T-helper 17 cell (primary cell): Measurements from ENCODE around the gene PCBP3. TPM values are rescaled to one million over a fixed set of nuclear protein-coding genes. Genes with fewer than 3 reads are reported as not detected.
"Not testable (repeated sequence)": the region's sequence is repeated elsewhere in the genome, so short reads cannot be mapped to it uniquely, and the experiment has no call there.

Source experiments
- ATAC-seq: fragments of 150-1000 bp; cut with Tn5 transposase; 2 replicates; pipeline ENCODE4 v1.10.0; 2021; ENCODE audit warnings: mild to moderate bottlenecking, moderate library complexity
- DNase-seq, 3 donors: peaks; one replicate each; pipeline versions ENCODE4 v3.0.0 to v3.0.0-alpha.2; 2020 to 2021
- H3K9me3 ChIP-seq: one replicate; pipeline ENCODE4 v1.7.0; 2013; ENCODE audit warnings: low read length, mild to moderate bottlenecking; ENCODE audit not compliant: control insufficient read depth, poor library complexity, severe bottlenecking
- H3K27ac Mint-ChIP-seq: one replicate; pipeline ENCODE4 v1.8.0; 2022; ENCODE audit warnings: mild to moderate bottlenecking, moderate library complexity, mixed read lengths
- H3K27me3 Mint-ChIP-seq: one replicate; pipeline ENCODE4 v1.8.0; 2022; ENCODE audit warnings: mixed read lengths
- H3K36me3 Mint-ChIP-seq: one replicate; pipeline ENCODE4 v1.8.0; 2022; ENCODE audit warnings: low read depth, mixed read lengths
- H3K4me1 Mint-ChIP-seq: one replicate; pipeline ENCODE4 v1.8.0; 2022; ENCODE audit warnings: mild to moderate bottlenecking, mixed read lengths
- H3K4me3 Mint-ChIP-seq: one replicate; pipeline ENCODE4 v1.8.0; 2022; ENCODE audit warnings: mild to moderate bottlenecking, moderate library complexity, mixed read lengths
- total RNA-seq, 4 donors: library from RNA in 2 of 4; stranded (reverse) in 2 of 4; gene quantifications; one replicate each; pipeline ENCODE4 v1.2.3 and lab custom pipeline; 2022 to 2026

PCBP3 gene
- total RNA-seq, 2 donors from 2014 or later, result 0.91 to 4.2 TPM

DNA sequence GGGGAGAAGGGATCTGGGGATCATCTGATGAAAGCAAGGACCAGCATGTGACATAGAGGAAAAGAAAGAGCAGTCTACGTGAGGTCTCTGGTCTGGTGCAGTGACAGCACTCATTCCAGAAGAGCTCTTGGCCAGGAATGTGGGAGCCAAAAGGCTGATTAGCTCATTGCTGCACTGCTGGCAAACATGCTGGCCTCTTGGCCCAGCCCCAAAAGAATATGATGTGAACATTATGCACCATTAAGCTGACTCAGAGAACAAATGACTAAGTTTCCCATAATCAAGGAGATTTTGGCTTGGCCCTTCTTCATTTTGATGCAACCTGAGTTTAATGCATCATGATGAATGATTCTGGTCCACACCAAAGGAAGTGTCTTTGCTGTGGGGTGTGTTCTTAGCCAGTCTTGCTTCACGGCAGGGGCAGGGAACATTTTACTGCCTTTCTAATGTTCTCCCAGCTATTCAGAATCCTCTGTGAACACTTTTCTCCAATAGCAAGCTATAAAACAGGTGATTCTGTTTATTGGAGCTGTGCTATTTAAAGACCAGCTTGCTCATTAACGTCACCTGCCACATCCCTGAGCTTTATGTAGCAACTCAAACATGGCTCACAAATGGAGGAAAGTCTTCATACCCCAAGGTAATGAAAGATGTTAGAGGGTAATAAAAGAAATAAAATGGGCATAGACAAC, 55.1 kb downstream of the PCBP3 start:
- no peak overlapping the region for H3K4me3 Mint-ChIP-seq
- no peak overlapping the region for H3K27ac Mint-ChIP-seq
- no peaks in the 10 kb centered on the region for H3K9me3 ChIP-seq
- DNase-seq (no peak), ATAC-seq (no peak)
- no peaks in the 10 kb centered on the region for H3K36me3 Mint-ChIP-seq
- H3K4me1 Mint-ChIP-seq, result peaks cover 7% of the 10 kb centered on the region
- H3K27me3 Mint-ChIP-seq, result no peaks in the 10 kb centered on the region

DNA sequence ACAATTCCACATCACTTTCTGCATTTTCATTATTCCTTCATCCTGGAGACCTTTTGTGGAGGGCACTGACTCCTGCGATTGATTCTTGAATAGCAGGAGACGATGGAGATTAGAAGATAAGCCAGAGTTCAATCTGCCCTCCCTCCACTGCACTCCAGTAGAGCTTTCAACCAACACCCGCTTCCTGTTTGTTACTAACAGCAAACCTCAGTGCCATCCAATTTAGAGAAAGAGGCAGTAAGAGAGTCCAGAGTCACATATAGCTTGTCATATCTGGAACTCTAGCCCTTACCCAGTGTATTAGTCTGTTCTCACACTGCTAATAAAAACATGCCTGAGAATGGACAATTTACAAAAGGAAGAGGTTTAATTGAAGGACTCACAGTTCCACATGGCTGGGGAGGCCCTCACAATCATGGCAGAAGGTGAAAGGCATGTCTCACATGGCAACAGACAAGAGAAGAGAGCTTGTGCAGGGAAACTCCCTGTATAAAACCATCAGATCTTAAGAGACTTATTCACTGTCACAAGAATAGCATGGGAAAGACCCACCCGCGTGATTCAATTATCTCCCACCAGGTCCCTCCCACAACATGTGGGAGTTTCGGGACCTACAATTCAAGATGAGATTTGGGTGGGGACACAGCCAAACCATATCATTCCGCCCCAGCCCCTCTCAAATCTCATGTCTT, 55.9 kb downstream of the PCBP3 start:
- DNase-seq, result no peak

DNA sequence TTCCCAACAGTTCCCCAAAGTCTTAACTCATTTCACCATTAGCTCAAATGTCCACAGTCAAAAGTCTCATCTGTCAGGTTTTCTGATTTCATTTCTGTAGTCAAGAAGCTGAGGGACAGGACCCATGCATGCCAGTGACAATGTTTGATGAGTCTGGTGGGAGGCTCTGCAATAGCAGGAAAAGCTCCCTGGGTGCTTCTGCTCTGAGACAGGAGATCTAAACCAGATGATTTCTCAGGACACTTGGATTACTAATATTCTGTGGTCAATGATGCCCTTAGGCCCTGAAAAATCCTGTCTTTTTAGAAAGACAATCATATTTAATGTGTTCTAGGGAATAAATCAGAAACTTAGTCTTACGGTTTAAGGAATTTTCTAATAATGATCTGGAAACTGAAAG, 56.4 kb downstream of the PCBP3 start:
- no peaks in the 10 kb centered on the region for H3K9me3 ChIP-seq
- no peak for ATAC-seq
- no peak overlapping the region for H3K4me3 Mint-ChIP-seq
- H3K27ac Mint-ChIP-seq, result no peak overlapping the region
- H3K36me3 Mint-ChIP-seq, result no peaks in the 10 kb centered on the region
- H3K27me3 Mint-ChIP-seq, result no peaks in the 10 kb centered on the region
- peaks cover 7% of the 10 kb centered on the region for H3K4me1 Mint-ChIP-seq
- DNase-seq, result no peak

More for the DNA sequence above, 55.9 kb downstream of the PCBP3 start:
- H3K9me3 ChIP-seq, result no peaks in the 10 kb centered on the region
- Mint-ChIP-seq H3K4me3 (no peak overlapping the region), H3K4me1 (peaks cover 7% of the 10 kb centered on the region), H3K27me3 (no peaks in the 10 kb centered on the region), H3K36me3 (no peaks in the 10 kb centered on the region), H3K27ac (no peak overlapping the region)
- peak; percentile 65 for ATAC-seq

- no peak for ATAC-seq
Measured at GRCh38 chr21:45700461-45700860, 56.9 kb downstream of the PCBP3 start.

DNA sequence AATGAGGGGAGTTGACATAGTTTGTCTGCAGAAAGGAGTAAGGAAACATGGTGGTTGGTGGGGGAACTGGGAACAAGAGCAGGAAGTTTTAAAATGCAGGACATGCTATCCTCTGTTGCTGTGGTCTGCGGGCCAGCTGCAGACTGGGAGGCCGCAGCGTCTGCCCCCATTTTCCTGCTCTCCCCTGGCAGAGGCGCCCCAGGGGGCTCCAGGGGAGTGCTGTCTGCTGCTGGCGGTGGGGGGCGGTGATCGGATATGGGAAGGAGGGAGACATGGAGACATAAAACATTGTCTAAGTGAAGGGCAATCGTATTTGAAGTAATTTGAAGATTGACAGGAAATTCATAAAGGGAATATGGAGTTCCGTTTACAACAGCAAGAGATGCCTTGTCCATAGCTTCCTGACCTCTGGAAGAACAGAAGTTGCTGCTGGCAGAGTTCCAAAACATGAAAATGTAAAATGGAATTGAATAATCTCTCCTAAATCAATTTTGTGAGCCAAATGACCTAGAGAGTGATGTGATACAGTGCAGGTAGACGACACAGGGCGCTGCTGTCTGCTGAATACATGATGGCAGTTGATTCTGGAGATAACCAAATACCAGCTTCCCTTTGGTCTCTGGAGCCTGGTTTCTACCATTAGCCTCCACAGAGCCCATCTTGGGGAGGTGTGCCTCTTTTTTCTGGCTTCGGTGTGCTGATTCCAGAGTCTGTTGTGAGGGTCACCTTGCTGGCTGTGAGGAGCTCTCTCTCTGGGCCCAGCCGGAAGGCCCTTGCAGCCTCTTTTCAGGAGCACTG, 61.0 kb downstream of the PCBP3 start:
- no peak for DNase-seq
- no peak for ATAC-seq
- H3K9me3 ChIP-seq, result no peaks in the 10 kb centered on the region
- no peak overlapping the region for H3K27ac Mint-ChIP-seq
- H3K4me3 Mint-ChIP-seq, result no peak overlapping the region
- no peaks in the 10 kb centered on the region for H3K27me3 Mint-ChIP-seq
- H3K4me1 Mint-ChIP-seq, result no peaks in the 10 kb centered on the region
- H3K36me3 Mint-ChIP-seq, result no peaks in the 10 kb centered on the region

More at GRCh38 chr21:45700461-45700860, 56.9 kb downstream of the PCBP3 start:
- no peak overlapping the region for H3K27ac Mint-ChIP-seq
- H3K36me3 Mint-ChIP-seq, result no peaks in the 10 kb centered on the region
- no peaks in the 10 kb centered on the region for H3K27me3 Mint-ChIP-seq
- H3K4me3 Mint-ChIP-seq, result no peak overlapping the region
- DNase-seq, result no peak
- H3K4me1 Mint-ChIP-seq, result peaks cover 7% of the 10 kb centered on the region
- no peaks in the 10 kb centered on the region for H3K9me3 ChIP-seq

- H3K9me3 ChIP-seq, result no peaks in the 10 kb centered on the region
- Mint-ChIP-seq H3K4me3 (no peak overlapping the region), H3K27ac (no peak overlapping the region), H3K4me1 (no peaks in the 10 kb centered on the region), H3K36me3 (no peaks in the 10 kb centered on the region), H3K27me3 (no peaks in the 10 kb centered on the region)
- DNase-seq (no peak), ATAC-seq (no peak)
Measured at GRCh38 chr21:45706299-45706698, 62.8 kb downstream of the PCBP3 start.

DNA sequence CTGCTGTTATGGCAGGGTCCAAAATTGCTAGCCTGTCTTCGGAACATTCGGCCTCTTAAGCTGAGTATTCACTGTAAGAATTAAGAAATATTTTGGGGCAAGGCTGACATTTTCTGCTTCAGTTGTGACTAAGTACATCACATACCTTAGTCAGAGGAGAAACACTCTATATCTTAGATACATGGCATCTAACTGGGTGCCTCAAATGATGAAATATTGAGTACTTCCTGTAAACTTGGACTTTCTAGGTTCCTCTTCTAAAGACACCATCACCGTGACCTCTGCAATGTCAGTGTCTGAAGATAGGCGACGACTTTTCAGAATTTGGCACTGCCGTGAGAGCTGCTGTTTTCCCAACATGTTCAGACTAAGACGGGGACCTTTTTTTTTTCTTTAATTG, 65.6 kb downstream of the PCBP3 start:
- H3K9me3 ChIP-seq, result no peaks in the 10 kb centered on the region
- Mint-ChIP-seq H3K27ac (no peak overlapping the region), H3K4me3 (no peak overlapping the region), H3K4me1 (no peaks in the 10 kb centered on the region), H3K27me3 (peaks cover 3% of the 10 kb centered on the region), H3K36me3 (peaks cover 3% of the 10 kb centered on the region)
- ATAC-seq (no peak), DNase-seq (no peak)

DNA sequence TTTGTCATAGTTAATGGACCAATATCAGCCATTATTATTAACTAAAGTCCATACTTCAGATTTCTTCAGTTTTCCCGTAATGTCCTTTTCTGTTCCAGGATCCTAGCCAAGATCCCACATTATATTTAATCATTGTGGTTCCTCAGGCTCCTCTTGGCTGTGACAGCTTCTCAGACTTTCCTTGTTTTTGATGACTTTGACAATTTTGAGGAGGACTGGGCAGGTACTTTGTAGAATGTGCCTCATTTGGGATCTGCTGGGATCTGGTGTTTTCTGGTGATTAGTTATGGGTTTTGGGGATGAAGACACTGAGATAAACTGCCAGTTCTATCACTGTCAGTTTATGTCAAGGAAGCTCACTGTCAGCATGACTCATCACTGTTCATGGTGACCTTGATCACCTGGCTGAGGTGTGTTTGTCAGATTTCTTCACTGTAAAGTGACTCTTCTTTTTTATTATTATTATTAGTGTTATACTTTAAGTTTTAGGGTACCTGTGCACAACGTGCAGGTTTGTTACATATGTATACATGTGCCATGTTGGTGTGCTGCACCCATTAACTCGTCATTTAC, 66.3 kb downstream of the PCBP3 start:
- no peak for ATAC-seq
- H3K9me3 ChIP-seq, result no peaks in the 10 kb centered on the region
- no peak overlapping the region for H3K27ac Mint-ChIP-seq
- no peak overlapping the region for H3K4me3 Mint-ChIP-seq
- DNase-seq, result no peak
- peaks cover 5% of the 10 kb centered on the region for H3K27me3 Mint-ChIP-seq
- peaks cover 3% of the 10 kb centered on the region for H3K36me3 Mint-ChIP-seq
- H3K4me1 Mint-ChIP-seq, result no peaks in the 10 kb centered on the region

- H3K9me3 ChIP-seq, H3K4me3 Mint-ChIP-seq, ATAC-seq, H3K27ac Mint-ChIP-seq, H3K27me3 Mint-ChIP-seq, H3K4me1 Mint-ChIP-seq, DNase-seq, H3K36me3 Mint-ChIP-seq: not testable (repeated sequence)
Measured at GRCh38 chr21:45710306-45710705, 66.8 kb downstream of the PCBP3 start.

- Mint-ChIP-seq H3K4me3 (no peak overlapping the region), H3K27ac (no peak overlapping the region), H3K27me3 (peaks cover 9% of the 10 kb centered on the region), H3K36me3 (peaks cover 5% of the 10 kb centered on the region), H3K4me1 (no peaks in the 10 kb centered on the region)
- DNase-seq, result no peak
- no peaks in the 10 kb centered on the region for H3K9me3 ChIP-seq
- no peak for ATAC-seq
Measured at GRCh38 chr21:45713613-45714012, 70.1 kb downstream of the PCBP3 start.

DNA sequence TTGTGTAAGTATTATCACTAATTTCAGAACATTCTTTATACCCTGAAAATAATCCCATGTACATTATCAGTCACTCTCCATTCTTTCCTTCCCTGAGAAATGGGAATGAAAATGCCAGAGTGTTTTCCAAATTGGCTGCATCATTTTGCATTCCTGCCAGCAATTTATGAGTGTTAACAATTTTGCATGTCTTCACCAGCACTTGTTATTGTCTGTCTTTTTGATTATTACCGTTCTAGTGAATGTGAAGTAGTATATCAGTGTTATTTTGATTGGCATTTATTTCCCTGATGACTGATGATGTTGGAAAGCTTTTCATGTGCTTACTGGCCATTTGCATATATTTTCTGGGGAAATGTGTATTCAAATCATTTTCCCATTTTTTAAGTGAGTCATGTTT, 71.9 kb downstream of the PCBP3 start:
- no peaks in the 10 kb centered on the region for H3K9me3 ChIP-seq
- Mint-ChIP-seq H3K27me3 (peaks cover 20% of the 10 kb centered on the region), H3K27ac (no peak overlapping the region), H3K4me3 (no peak overlapping the region), H3K4me1 (no peaks in the 10 kb centered on the region), H3K36me3 (peaks cover 5% of the 10 kb centered on the region)
- DNase-seq, result no peak
- no peak for ATAC-seq

DNA sequence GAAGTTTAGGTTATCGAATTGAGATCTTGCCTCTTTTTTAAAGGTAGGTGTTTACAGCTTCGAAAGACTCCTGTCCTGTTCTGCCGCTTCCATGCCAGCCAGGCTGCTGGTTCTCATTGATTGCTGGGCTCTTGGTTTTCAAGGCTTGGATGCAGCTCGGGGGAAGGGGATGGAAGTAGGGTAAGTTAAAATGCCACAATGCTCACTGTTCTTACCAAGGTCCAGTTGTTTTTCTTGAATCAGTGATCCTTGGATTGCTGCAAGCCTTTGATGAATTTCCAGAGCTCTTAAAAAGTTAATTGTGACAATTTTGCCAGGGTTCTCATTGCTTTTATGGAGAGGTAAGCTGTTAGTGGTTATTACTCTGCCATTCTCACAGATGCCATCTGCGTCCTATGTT, 74.9 kb downstream of the PCBP3 start:
- Mint-ChIP-seq H3K27me3 (peaks cover 20% of the 10 kb centered on the region), H3K4me1 (no peaks in the 10 kb centered on the region), H3K27ac (no peak overlapping the region), H3K36me3 (peaks cover 5% of the 10 kb centered on the region), H3K4me3 (no peak overlapping the region)
- no peaks in the 10 kb centered on the region for H3K9me3 ChIP-seq
- no peak for ATAC-seq
- no peak for DNase-seq

DNA sequence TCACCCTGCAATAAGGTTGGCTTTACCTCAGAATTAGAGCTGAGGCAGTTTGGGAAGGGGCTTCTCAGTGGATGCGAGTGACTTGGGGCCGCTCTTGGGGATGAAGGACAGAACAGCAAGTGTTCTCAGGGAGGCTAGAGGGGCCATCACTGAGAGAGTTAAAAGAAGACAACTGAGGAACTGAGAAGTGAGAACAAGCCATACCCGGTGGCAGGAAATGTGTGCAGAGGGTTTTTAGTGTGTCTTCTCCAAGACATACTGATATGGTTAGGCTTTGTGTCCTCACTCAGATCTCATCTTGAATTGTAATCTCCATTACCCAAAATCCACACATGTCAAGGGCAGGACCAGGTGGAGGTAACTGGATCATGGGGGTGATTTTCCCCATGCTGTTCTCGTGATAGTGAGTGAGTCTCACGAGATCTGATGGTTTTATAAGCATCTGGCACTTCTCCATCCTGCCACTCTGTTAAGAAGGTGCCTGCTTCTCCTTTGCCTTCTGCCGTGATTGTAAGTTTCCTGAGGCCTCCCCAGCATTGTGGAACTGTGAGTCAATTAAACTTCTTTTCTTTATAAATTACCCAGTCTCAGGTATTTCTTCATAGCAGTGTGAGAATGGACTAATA, 75.8 kb downstream of the PCBP3 start:
- H3K36me3 Mint-ChIP-seq, result peaks cover 2% of the 10 kb centered on the region
- no peak for DNase-seq
- H3K4me3 Mint-ChIP-seq, result no peak overlapping the region
- H3K9me3 ChIP-seq, result no peaks in the 10 kb centered on the region
- peaks cover under 1% of the 10 kb centered on the region for H3K4me1 Mint-ChIP-seq
- ATAC-seq, result no peak
- H3K27me3 Mint-ChIP-seq, result peaks cover 16% of the 10 kb centered on the region
- H3K27ac Mint-ChIP-seq, result no peak overlapping the region
